HG02852 (cell line): ENCODE results near the gene STAT3.
A peak's percentile ranks its signal among the peaks of the same experiment; 100 is the strongest.

Source experiments
- ATAC-seq: cut with Tn5 transposase; IDR thresholded peaks from one replicate; pipeline ENCODE4 v1.9.1; 2021; ENCODE audit warnings: mild to moderate bottlenecking, moderate library complexity; ENCODE audit not compliant: unreplicated experiment

Gene STAT3

DNA sequence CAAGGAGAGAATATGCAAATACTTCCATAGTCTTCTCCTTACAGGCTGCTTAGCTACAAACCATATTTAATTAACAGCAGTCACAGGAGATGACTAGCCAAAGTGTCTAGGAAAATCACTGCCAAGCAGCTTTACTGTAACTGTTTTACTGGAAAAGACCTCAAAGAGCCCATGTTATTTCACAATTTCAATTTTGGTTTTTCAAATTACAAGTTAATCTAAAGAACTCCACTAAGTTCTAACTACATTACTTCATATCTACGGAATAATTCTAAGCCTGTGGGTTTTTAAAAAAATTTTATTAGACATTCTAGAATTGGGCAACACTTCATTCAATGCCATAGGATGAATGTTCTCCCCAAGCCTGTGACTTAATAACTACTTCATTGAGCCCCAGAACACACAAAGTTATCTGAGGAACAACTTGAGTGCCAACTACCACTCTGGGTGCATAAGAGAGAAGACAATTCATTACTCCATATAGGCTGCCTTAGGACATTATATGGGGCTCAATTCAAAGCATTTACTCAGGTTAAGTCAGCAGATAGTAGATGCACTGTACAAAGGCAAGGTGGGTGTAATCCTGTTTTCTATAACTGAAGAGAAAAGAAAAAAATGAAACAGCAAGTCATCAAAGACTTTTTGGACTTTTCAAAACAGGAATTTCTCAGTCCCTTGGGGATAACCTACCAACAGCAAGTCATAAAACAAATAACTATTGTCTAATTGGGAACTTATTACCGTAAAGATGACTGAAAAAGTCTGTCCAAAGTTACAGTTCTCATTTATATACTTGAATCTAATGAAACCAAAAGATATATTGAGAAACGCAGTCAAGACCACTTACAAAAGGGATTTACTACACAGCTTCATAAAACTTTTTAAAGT lies 33.0 kb downstream of the STAT3 start:
- no peak for ATAC-seq

DNA sequence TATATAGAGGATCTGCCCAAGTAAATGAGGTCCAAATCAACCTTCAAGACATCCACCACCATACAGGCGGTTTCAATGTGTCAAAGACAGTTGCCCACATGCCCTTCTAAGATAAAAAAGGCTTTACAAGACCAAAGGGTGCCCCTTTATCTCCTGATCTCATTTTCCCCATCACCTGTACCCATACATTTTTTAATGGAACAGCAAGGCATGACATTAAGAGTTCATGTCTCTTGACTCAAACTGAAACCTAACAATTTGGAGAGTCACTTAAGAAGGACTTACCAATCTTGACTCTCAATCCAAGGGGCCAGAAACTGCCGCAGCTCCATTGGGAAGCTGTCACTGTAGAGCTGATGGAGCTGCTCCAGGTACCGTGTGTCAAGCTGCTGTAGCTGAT lies 40.1 kb downstream of the STAT3 start:
- ATAC-seq, result no peak

DNA sequence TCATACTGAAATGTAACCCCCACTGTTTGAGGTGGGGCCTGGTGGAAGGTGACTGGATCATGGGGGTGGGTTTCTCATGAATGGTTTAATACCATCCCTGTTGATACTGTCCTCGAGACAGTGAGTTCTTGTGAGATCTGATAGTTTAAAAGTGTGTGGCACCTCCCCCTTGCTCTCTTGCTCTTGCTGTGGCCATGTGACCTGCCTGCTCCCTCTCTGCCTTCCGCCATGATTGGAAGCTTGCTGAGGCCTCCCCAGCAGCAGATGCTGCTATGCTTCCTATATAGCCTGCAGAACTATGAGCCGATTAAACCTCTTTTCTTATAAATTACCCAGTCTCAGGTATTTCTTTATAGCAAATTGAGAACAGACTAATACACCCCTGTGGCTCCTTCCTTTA lies 40.6 kb downstream of the STAT3 start:
- no peak for ATAC-seq

DNA sequence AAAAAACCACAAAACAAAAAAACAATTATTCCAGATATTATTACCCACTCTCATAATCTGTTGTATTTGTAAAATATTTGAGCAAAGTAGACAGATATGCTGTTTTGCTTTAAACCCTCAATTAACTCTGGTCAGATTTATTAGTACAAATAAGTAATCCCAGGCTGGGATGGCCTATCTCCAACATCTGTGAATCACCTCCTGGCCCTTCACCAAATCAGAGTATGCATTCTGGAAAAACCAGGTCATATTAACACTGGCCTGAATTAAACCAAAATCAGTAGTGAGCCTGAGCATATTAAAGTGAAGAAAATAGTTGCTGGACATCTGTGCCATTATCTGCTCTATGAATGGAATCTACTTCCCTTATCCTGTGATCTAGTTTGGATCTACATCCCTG lies 41.0 kb downstream of the STAT3 start:
- no peak for ATAC-seq

DNA sequence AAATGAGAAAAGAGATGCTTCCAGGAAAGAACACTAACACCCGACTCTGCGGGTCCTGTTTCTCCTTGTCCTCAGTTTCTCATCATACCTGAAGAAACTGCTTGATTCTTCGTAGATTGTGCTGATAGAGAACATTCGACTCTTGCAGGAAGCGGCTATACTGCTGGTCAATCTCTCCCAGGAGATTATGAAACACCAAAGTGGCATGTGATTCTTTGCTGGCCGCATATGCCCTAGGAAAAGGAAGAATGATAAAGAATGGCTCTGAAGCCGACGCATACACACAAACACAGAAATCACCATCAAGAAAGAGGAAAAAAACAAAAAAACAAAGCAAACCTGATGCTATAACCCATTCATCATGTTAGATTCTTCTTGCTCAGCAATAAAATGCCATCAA lies 41.8 kb downstream of the STAT3 start:
- ATAC-seq, result no peak

DNA sequence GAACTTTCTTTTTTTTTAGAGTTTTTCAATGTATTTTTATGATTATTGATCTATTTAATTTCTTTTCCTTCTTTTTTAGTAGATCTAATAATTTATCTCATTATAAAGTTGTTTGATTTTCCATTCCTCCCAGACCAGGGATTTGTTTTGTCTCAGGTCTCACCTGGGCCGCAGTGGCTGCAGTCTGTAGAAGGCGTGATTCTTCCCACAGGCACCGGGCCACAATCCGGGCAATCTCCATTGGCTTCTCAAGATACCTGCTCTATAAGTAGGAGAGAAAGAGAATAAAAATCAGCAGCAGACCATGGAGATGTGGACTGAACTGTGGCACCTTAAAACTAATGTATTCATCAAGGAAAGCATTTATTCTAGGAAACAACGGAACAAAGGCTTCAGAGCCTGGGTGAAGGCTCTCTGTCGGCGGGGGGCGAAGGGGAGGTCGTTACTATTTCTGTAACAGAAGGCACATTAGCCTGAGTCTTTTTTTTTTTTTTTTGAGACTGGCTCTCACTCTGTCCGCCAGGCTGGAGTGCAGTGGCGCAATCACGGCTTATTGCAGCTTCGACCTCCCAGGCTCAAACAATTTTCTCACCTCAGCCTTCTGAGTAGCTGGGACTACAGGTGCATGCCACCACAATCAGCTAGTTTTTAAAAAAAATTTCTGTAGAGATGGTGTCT lies 42.7 kb downstream of the STAT3 start:
- no peak for ATAC-seq

DNA sequence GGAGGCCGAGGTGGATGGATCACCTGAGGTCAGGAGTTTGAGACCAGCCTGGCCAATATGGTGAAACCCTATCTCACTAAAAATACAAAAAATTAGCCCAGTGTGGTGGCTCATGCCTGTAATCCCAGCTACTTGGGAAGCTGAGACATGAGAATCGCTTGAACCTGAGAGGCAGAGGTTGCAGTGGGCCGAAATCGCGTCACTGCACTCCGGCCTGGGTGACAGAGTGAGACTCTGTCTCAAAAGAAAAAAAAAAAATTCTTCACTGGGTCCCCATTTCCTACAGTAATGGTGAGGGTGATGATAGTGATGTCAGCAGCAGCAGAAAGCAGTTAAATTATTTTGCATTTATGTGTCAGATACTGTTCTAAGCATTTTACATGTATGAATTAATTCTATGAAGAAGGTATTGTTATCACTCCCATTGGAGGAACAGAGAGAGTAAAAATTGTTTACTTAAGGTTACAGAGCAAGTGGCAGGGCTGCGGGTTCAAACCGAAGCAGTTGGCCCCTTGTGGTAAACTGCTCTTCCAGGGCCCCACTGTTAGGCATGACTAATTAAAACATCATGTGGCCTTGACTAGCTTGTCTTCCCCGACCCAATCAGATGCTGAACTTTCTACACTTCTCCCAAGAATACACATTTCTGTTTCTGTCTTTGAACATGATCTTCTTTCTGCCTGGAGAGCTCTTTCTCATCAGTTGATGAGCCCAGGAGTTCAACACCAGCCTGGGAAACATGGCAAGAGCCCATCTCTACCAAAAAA lies 45.8 kb downstream of the STAT3 start:
- no peak for ATAC-seq

DNA sequence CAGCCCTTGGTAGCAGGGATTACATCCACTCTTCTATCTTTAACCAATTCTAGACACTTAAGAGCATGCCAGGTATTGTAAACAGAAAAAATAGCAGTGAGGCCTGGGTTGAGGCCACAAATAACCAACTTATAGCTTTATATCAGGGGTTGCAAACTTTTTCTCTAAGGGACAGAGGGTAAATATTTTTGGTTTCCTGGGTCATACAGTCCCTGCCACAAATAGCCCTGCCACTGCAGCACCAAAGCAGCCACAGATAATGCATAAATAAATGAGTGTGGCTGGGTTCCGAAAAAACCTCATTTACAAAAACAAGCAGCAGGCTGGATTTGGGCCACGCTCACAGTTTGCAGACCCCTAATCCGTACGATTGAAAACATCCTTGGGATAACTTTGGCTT lies 46.7 kb downstream of the STAT3 start:
- ATAC-seq, result no peak

DNA sequence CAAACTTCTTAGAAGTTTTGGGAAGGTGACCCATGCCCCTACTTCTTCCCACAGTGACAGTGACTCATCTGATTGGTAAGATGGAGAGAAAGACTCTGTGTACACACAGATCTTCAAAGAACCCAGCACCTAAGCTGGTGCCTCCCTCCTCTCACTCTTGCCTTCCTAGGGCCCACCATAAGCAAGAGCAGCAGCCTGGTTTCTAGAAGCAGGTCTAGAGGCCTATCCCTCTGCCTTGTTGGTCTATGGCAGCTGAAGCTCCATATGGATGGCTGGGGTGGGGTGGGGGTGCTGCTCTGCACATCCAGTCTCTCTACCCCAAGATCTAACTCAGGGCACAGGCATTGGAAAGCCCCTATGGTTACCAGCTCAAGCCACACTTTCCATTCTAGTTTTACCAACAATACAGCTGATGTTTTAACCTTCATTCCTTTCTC lies 47.5 kb downstream of the STAT3 start:
- no peak for ATAC-seq

DNA sequence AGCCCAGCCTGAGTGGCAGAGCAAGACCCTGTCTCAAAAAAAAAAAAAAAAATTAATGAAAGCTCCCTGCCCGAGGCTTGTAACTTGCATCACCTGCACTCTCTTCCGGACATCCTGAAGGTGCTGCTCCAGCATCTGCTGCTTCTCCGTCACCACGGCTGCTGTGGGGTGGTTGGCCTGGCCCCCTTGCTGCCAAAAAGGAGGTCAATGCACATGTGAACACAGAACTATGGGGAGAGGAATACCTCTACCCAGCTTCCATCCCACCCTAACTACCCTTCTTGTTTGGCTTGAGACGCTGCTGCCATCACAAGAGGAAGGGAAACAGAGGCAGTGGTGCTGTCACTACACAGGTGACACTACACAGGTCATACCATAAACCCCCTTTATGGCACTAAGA lies 49.0 kb downstream of the STAT3 start:
- no peak for ATAC-seq

DNA sequence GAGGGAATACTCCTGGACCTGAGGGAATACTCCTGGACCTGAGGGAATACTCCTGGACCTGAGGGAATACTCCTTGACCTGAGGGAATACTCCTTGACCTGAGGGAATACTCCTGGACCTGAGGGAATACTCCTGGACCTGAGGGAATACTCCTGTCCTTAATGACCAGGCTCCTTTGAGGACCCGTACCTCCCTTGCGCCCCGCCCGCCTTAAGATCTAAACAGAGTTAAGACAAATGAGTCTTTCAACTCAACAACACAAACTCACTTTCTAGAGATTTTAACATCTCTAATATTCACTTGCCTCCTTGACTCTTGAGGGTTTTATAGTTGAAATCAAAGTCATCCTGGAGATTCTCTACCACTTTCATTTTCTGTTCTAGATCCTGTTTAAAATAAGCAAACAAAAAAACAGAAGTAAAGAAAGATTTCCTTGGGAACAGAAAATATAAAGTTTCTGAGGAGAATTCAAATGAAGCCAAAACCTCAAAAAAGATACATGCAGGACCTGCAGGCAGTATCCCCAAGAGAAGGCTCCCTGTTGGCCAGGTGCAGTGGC lies 49.7 kb downstream of the STAT3 start:
- no peak for ATAC-seq

DNA sequence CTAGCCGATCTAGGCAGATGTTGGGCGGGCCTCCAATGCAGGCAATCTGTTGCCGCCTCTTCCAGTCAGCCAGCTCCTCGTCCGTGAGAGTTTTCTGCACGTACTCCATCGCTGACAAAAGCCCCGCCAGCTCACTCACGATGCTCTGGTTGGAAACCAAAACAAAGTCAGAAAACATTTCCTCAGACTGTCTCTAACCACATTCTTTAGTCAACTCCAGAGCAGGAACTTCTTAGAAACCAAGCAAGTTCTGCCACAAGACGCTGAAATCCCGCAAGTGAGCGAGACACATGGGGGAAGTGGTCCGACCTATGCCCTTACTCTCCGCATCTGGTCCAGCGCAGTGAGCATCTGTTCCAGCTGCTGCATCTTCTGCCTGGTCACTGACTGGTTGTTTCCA lies 50.8 kb downstream of the STAT3 start:
- ATAC-seq, result peak; percentile 55

DNA sequence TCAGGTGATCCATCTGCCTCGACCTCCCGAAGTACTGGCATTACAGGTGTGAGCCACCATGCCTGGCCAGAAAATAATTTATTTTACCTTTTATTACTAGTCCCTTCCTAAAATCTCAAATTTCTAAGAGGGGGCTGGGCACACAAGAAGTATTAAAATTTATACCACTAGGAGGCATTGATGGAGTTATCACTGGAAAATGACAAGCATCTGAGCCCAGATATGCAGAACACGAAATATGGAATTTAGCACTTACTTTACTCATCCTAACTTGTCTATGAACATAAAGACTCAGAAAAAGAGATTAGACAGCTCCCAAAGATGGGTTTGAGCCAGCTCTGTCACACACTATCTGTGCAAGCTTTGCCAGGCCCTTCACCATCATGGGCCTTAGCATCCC lies 53.6 kb downstream of the STAT3 start:
- no peak for ATAC-seq

DNA sequence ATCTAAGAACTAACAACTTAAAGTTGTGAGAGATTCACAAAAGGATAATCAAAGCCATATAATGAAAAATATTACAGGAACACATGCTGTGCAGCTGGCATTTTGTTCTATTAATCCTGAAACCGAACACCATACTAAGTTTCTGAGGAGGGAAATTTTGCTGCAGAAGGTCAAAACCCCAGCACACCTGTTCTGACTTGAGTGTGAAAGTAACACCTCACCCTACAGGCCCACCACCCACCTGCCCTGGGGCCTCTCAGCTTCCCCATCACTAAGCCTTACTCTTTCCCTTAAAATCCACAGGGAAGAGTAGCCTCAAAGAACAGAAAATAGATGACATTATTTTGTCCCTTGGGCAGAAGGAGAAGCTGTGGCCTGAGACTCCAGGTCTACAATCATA lies 55.2 kb downstream of the STAT3 start:
- ATAC-seq, result no peak

DNA sequence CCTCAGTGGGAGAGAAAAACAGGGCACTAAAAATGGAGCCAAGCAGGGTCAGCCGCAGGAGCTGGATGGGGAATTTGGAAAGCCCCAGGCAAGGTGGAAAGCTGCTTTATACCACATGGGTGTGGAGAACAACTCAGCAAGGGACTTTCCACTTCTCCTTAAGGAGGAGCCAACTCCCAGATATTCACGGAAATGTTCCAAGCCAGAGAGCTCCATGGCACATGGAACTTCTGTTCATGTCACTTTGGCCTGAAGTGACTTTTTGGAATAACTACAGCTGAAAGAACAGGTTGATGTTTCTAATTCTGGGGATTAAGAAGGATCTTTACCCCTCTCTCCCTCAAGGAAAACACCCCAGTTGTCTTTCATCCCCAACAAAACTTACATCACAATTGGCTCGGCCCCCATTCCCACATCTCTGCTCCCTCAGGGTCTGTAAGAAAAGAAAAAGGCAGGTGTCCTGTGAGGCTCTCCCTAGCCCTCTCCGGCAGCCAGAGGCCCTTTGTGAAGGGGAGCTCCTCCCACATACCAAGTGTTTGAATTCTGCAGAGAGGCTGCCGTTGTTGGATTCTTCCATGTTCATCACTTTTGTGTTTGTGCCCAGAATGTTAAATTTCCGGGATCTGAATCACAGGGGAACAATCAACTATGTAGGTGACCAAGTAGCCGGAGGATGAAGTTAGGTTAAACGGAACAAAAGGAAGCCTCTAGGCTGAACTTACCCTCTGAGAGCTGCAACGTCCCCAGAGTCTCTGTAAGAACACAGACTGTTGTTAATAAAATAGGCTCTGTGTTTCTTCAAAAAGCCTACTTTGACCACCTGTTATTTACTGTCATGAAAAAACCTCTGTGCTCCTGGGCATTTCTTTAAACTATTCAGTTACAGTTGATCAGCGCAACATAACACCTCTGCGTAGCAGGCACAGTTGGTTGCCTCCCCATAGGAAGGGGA lies 58.9 kb downstream of the STAT3 start:
- ATAC-seq, result no peak

DNA sequence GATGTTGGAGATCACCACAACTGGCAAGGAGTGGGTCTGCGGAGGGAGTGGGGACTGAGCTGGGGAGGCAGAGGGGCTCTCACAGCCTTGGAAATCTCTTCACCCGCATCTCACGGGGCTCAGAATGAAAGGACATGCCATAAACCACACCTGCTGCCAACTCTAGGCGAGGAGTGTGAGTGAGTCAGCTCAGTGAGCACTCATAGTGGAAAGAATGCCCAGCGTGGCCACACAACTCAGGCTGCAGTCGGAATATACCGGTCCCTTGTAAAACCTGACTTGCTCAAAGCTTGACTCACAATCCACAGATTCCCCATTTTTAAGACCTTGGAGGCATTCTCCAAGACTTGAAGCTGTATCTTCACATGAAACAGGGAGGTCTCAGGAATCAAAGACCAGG lies 63.2 kb downstream of the STAT3 start:
- ATAC-seq, result no peak

DNA sequence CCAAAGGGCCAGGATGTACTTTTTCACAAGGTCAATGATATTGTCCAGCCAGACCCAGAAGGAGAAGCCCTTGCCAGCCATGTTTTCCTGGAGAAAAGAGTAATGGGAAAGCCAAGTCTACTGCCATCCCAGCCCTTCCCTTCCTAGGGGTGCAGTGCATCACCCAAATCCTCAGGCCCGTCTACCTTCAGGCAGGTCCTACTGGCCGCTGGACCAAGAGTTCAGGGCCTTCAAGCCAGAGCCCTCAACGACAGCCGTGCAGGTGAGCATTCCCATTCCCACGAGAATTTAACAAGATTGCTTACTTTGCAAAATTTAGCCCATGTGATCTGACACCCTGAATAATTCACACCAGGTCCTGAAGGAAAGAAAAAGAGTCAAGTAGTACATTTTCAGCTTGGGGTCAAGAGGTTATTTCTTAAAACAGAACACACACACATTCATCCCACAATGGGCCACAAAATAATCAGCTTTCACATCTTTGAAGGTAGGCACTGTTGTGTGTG lies 64.9 kb downstream of the STAT3 start:
- no peak for ATAC-seq

DNA sequence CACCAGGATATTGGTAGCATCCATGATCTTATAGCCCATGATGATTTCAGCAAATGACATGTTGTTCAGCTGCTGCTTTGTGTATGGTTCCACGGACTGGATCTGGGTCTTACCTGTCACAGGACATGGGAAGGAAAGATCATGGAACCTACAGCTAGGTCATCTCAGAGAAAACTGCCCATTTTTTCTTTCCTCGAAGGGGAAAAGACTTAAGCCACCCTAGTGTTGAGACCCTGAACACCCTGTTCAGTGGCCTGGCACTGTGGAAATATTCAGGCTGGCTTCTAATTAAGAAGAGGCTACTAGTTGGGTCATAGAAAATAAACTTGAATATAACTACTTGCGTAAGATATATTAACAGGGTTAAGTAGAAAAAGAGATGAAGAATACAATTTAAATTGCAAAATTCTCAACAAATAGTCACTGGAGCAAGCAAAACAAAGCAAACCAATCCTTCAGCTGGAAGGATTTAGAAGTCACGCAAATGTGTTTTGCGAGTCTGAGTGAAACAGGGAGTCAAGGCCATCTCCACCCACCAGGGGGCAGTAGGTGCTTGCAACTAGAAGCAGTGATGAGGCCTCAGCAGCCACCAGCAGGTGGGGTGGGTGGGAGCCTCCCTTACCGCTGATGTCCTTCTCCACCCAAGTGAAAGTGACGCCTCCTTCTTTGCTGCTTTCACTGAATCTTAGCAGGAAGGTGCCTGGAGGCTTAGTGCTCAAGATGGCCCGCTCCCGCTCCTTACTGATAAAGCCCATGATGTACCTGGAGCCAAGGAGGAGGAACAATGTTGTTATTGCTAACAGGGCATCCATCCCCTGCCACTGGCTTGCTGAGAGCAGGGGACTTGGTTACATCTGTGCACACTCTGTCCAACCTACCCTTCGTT lies 65.6 kb downstream of the STAT3 start:
- ATAC-seq, result no peak

DNA sequence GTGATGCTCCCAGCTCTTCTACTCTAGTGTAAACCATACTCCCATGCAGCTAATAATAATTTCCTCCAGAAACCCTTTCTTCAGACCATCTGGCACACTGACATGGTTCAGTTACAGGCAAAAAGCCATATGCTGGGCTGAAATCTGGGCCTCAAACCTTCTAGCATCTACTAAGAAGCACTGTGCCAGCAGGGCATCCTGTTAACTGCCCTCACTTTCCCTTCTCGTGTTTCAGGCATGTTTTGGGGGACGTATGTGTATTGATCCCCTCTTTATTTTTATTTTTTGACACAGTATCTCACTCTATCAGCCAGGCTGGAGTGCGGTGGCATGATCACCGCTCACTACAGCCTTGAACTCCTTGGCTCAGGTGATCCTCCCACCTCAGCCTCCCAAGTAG lies 66.7 kb downstream of the STAT3 start:
- no peak for ATAC-seq
